ENCODE measurements around the gene COL18A1.

COL18A1 gene

DNA sequence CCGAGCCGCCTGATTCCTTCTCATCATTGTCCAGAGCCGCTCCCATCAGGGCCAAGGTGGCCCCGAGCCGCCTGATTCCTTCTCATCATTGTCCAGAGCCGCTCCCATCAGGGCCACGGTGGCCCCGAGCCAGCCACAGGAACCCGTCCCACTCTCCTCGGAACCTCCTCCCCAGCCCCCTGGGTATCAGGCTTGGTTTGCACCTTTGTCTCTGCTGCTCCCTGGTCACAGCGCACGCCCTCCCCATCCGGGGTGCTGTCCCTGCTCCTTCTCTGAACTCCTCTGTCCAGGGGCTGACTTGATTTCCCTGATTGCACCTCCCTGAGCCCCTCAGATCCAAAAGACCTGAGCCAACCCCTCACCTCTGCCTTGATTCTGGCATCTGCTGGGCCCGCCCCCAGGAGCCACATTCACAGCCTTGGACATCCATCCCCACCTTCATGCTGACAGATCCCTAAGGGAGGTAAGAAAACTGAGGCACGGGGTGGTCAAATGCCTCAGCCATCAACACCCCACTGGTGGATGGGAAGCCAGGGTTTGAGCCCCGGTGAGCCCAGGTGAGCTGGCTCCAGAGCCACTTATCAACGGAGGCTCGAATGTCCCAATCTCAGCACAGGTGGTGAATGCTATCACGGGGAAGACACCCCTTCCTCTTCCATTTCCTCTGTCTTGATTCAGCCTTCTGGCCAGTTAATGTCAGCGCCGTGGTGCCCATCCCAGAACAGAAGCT is 25.6 kb upstream of the COL18A1 start:
- in situ Hi-C loops (cut with HindIII; ENCODE audit: low sequenced_read_pairs): no loop called here
- DNase-seq (ENCODE audit: low read depth, low spot score): no peak
- TF ChIP-seq, protein P1, sequence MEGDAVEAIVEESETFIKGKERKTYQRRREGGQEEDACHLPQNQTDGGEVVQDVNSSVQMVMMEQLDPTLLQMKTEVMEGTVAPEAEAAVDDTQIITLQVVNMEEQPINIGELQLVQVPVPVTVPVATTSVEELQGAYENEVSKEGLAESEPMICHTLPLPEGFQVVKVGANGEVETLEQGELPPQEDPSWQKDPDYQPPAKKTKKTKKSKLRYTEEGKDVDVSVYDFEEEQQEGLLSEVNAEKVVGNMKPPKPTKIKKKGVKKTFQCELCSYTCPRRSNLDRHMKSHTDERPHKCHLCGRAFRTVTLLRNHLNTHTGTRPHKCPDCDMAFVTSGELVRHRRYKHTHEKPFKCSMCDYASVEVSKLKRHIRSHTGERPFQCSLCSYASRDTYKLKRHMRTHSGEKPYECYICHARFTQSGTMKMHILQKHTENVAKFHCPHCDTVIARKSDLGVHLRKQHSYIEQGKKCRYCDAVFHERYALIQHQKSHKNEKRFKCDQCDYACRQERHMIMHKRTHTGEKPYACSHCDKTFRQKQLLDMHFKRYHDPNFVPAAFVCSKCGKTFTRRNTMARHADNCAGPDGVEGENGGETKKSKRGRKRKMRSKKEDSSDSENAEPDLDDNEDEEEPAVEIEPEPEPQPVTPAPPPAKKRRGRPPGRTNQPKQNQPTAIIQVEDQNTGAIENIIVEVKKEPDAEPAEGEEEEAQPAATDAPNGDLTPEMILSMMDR (IDR thresholded peaks at IDR 0.05; ENCODE audit: low read depth, low read length): no peak
- no peak overlapping the region for H3K4me3 ChIP-seq (ENCODE audit: low read depth, low read length)

GRCh38 chr21:45379901-45380330 is 25.0 kb upstream of the COL18A1 start:
- in situ Hi-C loops (cut with HindIII; ENCODE audit: low sequenced_read_pairs): no loop called here
- DNase-seq (ENCODE audit: low read depth, low spot score): no peak
- no peak overlapping the region for H3K4me3 ChIP-seq (ENCODE audit: low read depth, low read length)
- TF ChIP-seq, protein P1 (IDR thresholded peaks at IDR 0.05; ENCODE audit: low read depth, low read length): no peak

DNA sequence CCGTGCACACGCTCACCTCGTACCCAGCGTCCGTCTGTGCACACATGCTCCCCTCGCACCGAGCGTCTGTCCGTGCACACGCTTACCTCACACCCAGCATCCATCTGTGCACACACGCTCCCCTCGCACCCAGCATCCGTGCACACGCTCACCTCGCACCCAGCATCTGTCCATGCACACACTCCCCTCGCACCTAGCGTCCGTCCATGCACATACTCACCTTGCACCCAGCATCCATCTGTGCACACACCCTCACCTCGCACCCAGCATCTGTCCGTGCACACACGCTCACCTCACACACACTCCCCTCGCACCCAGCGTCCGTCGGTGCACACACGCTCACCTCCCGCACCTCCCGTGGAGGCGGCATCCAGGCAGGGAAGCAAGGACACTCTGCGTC is 24.4 kb upstream of the COL18A1 start:
- in situ Hi-C loops (cut with HindIII; ENCODE audit: low sequenced_read_pairs): no loop called here
- no peak for DNase-seq (ENCODE audit: low read depth, low spot score)
- no peak overlapping the region for H3K4me3 ChIP-seq (ENCODE audit: low read depth, low read length)
- TF ChIP-seq, protein P1 (IDR thresholded peaks at IDR 0.05; ENCODE audit: low read depth, low read length): no peak

DNA sequence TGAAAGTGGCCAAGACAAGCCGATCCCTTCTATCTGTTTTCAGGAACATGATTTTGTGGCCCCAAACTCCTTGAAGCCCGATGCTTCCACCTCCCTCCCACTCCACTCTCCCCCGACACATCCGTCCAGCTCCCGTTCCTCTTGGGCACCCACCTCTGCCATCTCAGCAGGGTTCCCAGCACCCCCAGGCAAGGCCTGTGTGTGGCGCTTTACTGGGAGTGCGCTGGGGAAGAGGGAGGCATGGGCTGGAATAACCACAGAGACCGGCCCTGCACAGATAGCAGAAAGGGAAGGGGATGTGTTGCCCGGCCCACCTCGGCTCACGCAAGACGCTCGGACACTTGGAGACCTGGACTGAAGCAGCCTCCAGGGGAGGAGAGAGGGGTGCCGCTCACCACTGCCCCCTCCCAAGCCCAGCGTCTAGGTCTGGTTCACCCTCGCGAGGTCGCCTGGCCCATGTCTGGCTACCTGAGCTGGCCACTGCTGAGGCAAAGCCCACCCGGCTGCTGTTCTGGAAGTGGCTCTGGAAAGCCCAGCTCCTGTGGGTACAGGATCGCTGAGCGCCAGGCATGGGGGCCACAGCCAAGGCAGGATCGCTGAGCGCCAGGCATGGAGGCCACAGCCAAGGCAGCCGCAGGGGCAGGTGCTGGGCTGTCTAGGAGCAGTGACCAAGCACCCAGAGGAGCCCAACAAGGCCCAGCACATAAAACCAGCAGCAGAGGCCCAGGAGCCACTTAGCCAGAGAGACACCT is 23.8 kb upstream of the COL18A1 start:
- no peak for DNase-seq (ENCODE audit: low read depth, low spot score)
- no peak overlapping the region for H3K4me3 ChIP-seq (ENCODE audit: low read depth, low read length)
- in situ Hi-C loops (cut with HindIII; ENCODE audit: low sequenced_read_pairs): no loop called here
- TF ChIP-seq, protein P1 (IDR thresholded peaks at IDR 0.05; ENCODE audit: low read depth, low read length): no peak

GRCh38 chr21:45381865-45382696 is 22.9 kb upstream of the COL18A1 start:
- no peak for DNase-seq (ENCODE audit: low read depth, low spot score)
- in situ Hi-C loops (cut with HindIII; ENCODE audit: low sequenced_read_pairs): no loop called here
- TF ChIP-seq, protein P1 (IDR thresholded peaks at IDR 0.05; ENCODE audit: low read depth, low read length): no peak
- H3K4me3 ChIP-seq (ENCODE audit: low read depth, low read length): no peak overlapping the region

GRCh38 chr21:45382697-45382997 is 22.3 kb upstream of the COL18A1 start:
- TF ChIP-seq, protein P1 (IDR thresholded peaks at IDR 0.05; ENCODE audit: low read depth, low read length): no peak
- in situ Hi-C loops (cut with HindIII; ENCODE audit: low sequenced_read_pairs): no loop called here
- no peak for DNase-seq (ENCODE audit: low read depth, low spot score)
- no peak overlapping the region for H3K4me3 ChIP-seq (ENCODE audit: low read depth, low read length)
